Measurements from ENCODE around the gene TSPAN16.

DNA sequence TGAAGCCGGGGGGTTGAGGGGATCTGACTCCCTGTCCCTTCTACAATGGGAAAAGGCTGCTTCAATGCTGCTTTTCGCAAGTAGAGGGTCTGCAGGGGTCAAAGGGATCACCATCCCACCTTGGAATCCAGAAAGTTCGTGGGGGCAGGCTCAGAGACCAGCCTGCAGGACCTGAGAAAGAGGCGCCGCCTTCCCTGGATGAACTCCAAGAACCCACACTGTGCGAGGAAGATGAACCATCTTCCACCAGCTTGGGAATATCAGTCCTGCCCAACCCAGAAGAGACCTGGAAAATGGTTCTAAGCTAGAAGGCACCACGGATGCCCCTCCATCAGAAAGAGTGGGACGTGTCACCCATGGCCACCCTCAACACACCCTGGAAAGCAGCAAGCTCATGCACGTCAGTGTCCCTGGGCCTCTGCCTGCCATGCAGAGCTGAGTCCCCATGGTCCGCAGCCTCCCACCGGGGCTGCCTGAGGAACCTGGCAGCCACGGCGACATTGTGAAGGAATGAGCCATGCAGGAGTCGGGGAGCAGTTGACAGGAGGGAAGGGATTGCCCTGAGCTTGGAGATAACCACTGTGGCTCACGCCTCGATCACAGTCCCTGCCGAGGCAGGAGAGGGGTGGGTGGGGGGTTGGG is 28.9 kb downstream of the TSPAN16 start:
- TF ChIP-seq, protein P1, sequence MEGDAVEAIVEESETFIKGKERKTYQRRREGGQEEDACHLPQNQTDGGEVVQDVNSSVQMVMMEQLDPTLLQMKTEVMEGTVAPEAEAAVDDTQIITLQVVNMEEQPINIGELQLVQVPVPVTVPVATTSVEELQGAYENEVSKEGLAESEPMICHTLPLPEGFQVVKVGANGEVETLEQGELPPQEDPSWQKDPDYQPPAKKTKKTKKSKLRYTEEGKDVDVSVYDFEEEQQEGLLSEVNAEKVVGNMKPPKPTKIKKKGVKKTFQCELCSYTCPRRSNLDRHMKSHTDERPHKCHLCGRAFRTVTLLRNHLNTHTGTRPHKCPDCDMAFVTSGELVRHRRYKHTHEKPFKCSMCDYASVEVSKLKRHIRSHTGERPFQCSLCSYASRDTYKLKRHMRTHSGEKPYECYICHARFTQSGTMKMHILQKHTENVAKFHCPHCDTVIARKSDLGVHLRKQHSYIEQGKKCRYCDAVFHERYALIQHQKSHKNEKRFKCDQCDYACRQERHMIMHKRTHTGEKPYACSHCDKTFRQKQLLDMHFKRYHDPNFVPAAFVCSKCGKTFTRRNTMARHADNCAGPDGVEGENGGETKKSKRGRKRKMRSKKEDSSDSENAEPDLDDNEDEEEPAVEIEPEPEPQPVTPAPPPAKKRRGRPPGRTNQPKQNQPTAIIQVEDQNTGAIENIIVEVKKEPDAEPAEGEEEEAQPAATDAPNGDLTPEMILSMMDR (conservative IDR thresholded peaks at IDR 0.05; ENCODE audit: low read length): no peak
- TF ChIP-seq EZH2phosphoT487 (IDR thresholded peaks at IDR 0.05; ENCODE audit: borderline replicate concordance): no peak

Measured in Loucy (cell line).